GM12878 (cell line): Measurements from ENCODE around the gene CSRNP2. TPM values are rescaled to one million over a fixed set of nuclear protein-coding genes. Genes with fewer than 3 reads are reported as not detected.

Experiments
- ATAC-seq: fragments of 200-7000 bp; cut with Tn5 transposase; 3 replicates; pipeline ENCODE4 v1.9.1; 2020; ENCODE audit warnings: mild to moderate bottlenecking, moderate library complexity
- BruUV-seq: library from RNA; stranded (reverse); fragments of 400-500 nt; replicated peaks from 2 replicates; lab custom pipeline; 2021; lab: Mats Ljungman, UMichigan
- CTCF ChIA-PET: fragments of 300-600 bp; sonication (Branson Sonifier 250); formaldehyde crosslinking; extraction: SDS; loops from one replicate; lab custom pipeline; 2021; ENCODE audit warnings: inconsistent platforms; lab: Yijun Ruan, JAX
- POLR2A ChIA-PET: fragments of 350-600 bp; formaldehyde crosslinking; extraction: SDS; loops from one replicate; lab custom pipeline; 2021; ENCODE audit warnings: inconsistent platforms; lab: Charles Lee
- RAD21 ChIA-PET: fragments of 300-600 bp; sonication (Branson Sonifier 250); formaldehyde crosslinking; loops from one replicate; lab custom pipeline; 2023; ENCODE audit warnings: antibody characterized with exemption; ENCODE audit not compliant: unreplicated experiment; lab: Charles Lee
- SMC1A ChIA-PET: fragments of 300-600 bp; sonication (Branson Sonifier 250); formaldehyde crosslinking; loops from one replicate; lab custom pipeline; 2023; ENCODE audit not compliant: unreplicated experiment, uncharacterized antibody; lab: Charles Lee
- DNase-seq: peaks from one replicate; pipeline ENCODE4 v3.0.0-alpha.2; 2011; ENCODE audit warnings: low read depth, low spot score
- FAIRE-seq: peaks from 3 replicates; lab custom pipeline; 2011; peaks lifted over from hg19 to GRCh38; lab: Jason Lieb, UNC
- H2AFZ ChIP-seq: 2 replicates; pipeline ENCODE4 v1.6.0; 2011; ENCODE audit warnings: low read depth, low read length, control low read depth; ENCODE audit not compliant: control insufficient read depth
- H3K27ac ChIP-seq: 2 replicates; pipeline ENCODE4 v1.5.1; 2011; ENCODE audit warnings: control low read depth; ENCODE audit not compliant: control insufficient read depth, insufficient read depth
- H3K27me3 ChIP-seq, 2 experiments: replicated peaks in 1 of 2; 2 replicates each; pipeline versions ENCODE4 v1.6.0 to v1.6.1; 2011; ENCODE audit warnings: low read length in 1 of 2; ENCODE audit not compliant: control insufficient read depth in 2 of 2, insufficient read depth in 2 of 2
- H3K36me3 ChIP-seq, 2 experiments: 2 replicates each; pipeline ENCODE4 v1.5.1; 2011; ENCODE audit warnings: low read length in 1 of 2; ENCODE audit not compliant: control insufficient read depth in 2 of 2, insufficient read depth in 2 of 2
- H3K4me1 ChIP-seq: 2 replicates; pipeline ENCODE4 v1.6.1; 2011; ENCODE audit warnings: mild to moderate bottlenecking, low read length, moderate library complexity, mixed read lengths; ENCODE audit not compliant: control insufficient read depth, insufficient read depth
- H3K4me2 ChIP-seq: 2 replicates; pipeline ENCODE4 v1.6.0; 2011; ENCODE audit warnings: control low read depth; ENCODE audit not compliant: control insufficient read depth, insufficient read depth
- H3K4me3 ChIP-seq: fragments of 200-600 bp; sonication (generic); 2 replicates; pipeline ENCODE4 v1.5.1; 2016
- H3K79me2 ChIP-seq: 2 replicates; pipeline ENCODE4 v1.6.0; 2011; ENCODE audit warnings: low read length; ENCODE audit not compliant: control insufficient read depth, insufficient read depth
- H3K9ac ChIP-seq: 2 replicates; pipeline ENCODE4 v1.8.0; 2011; ENCODE audit warnings: low read length, control low read depth, mixed read lengths; ENCODE audit not compliant: control insufficient read depth, insufficient read depth
- H3K9me3 ChIP-seq: replicated peaks from 3 replicates; pipeline ENCODE4 v1.5.1; 2011; ENCODE audit warnings: mild to moderate bottlenecking, low read length; ENCODE audit not compliant: control insufficient read depth, insufficient read depth
- H4K20me1 ChIP-seq: 2 replicates; pipeline ENCODE4 v1.6.0; 2011; ENCODE audit not compliant: control insufficient read depth, insufficient read depth
- RUNX3 ChIP-seq: IDR thresholded peaks from 2 replicates; pipeline ENCODE4 v1.6.1; 2012; ENCODE audit warnings: low read length, inconsistent platforms
- TARDBP ChIP-seq: IDR thresholded peaks from 2 replicates; pipeline ENCODE4 v1.6.1; 2016; ENCODE audit warnings: borderline replicate concordance
- YBX1 ChIP-seq: fragments of 450-650 bp; IDR thresholded peaks from 2 replicates; pipeline ENCODE4 v1.6.1; 2016; ENCODE audit warnings: antibody characterized with exemption
- ZNF384 ChIP-seq: IDR thresholded peaks from 2 replicates; pipeline ENCODE4 v1.6.1; 2012; ENCODE audit warnings: low read depth, mild to moderate bottlenecking, low read length, improper control_type of control experiment, borderline replicate concordance
- WGBS: methylation state at CpG from one replicate; pipeline ENCODE4 v1.1.6; 2016; ENCODE audit warnings: low lambda C conversion rate; ENCODE audit not compliant: insufficient replicate concordance, insufficient coverage; ENCODE audit errors: missing lambda C conversion rate; 5-methylcytosine and 5-hydroxymethylcytosine counted together
- in situ Hi-C: fragments of 300-500 bp; cut with MboI; formaldehyde crosslinking; loops from 9 replicates; pipeline ENCODE4 v1.14.3; 2018; ENCODE audit warnings: mixed read lengths
- intact Hi-C: fragments of 100-400 bp; cut with micrococcal nuclease; formaldehyde crosslinking; loops from one replicate; pipeline ENCODE4 v1.14.2; 2022; ENCODE audit not compliant: unreplicated experiment
- polyA plus RNA-seq, 11 experiments: library from polyadenylated mRNA; depleted of rRNA in 4 of 11; unstranded in 6 of 11; stranded (reverse) in 5 of 11; fragments of >200 nt; fragmentation: Nextera tagmentation in 4 of 11; fragmentation: Illumina TruSeq in 1 of 11; extraction: Ambion mirVana in 4 of 11; extraction: Trizol in 1 of 11; gene quantifications; 1 replicate in 1 of 11; 2 replicates in 10 of 11; pipeline versions ENCODE4 v1.2.1 to v1.2.3, GENCODE V29; 2011 to 2016; ENCODE audit warnings: inconsistent platforms in 2 of 11, missing spikeins in 2 of 11, low read depth in 1 of 11
- total RNA-seq, 4 experiments: library from RNA; depleted of rRNA in 3 of 4; stranded (reverse); fragments of >200 nt in 3 of 4; fragmentation: Illumina TruSeq in 1 of 4; extraction: Trizol in 1 of 4; gene quantifications; 2 replicates each; pipeline versions ENCODE4 v1.2.1 to v1.2.3, GENCODE V29; 2013 to 2021

The CSRNP2 gene
- total and polyA plus RNA-seq, 10 of the 15 experiments (the other 5 are each of a cell fraction or from before 2014, with no cell fraction given): 1.2 to 12.1 (median 6.3) TPM

DNA sequence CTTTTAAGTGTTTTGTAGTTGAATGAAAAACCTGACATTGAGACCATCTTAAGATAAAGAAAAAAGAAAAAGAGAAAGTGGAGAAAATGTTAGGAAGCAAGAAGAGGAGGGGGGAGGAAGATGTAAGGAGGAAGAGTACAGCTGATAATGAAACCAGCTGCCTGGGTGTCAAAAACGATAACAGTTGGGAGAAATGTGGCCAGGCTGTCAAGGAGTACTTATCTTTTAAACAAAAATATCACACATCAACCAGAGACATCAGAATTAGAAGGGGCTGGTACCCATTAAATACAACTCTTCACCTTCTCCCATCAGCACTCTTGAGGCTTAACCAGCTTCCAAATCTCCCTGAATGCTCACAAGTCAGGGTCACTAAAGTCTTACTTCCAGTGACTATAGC lies 61.7 kb downstream of the CSRNP2 start:
- CTCF ChIA-PET: interaction anchor here (0.6 to 2.0 kb wide), 9 partner anchors 9 to 1414 kb away, joined by 3 to 12 read pairs (median 4); partner anchors contain the start of gene ATF1
- no peak for DNase-seq
- H4K20me1 ChIP-seq: no peaks in the 10 kb centered on the region
- H3K36me3 ChIP-seq: no peaks in the 10 kb centered on the region
- peak overlapping the region; percentile 65 for H3K4me2 ChIP-seq
- POLR2A ChIA-PET: interaction anchor here (0.6 to 1.1 kb wide), 3 partner anchors 9 to 27 kb away, joined by 3 to 5 read pairs (median 4); partner anchors contain the start of gene LETMD1
- no peak for FAIRE-seq
- 0 out of 2 replicates have a peak, but pooled peaks have one; percentile 24 for TF ChIP-seq ZNF384
- TF ChIP-seq TARDBP: no peak
- intact Hi-C loops (no loop called here), in situ Hi-C loops (no loop called here)
- no peak overlapping the region for H3K27ac ChIP-seq
- H3K4me1 ChIP-seq: peaks cover 14% of the 10 kb centered on the region; the same call in 1 of the 2 replicates
- ATAC-seq: no peak
- no peaks in the 10 kb centered on the region for H3K27me3 ChIP-seq
- no TSS peak for BruUV-seq
- SMC1A ChIA-PET: interaction anchor here (0.6 to 2.1 kb wide), 11 partner anchors 9 to 1223 kb away, joined by 3 to 13 read pairs (median 3); no protein-coding TSS in a partner anchor
- 0% methylated on average over 1 of the region's 1 CpG for WGBS
- no peak overlapping the region for H2AFZ ChIP-seq
- peaks cover 47% of the 10 kb centered on the region for H3K79me2 ChIP-seq
- no peak overlapping the region for H3K4me3 ChIP-seq
- no peak overlapping the region for H3K9ac ChIP-seq
- RAD21 ChIA-PET: interaction anchor here (0.9 to 2.7 kb wide), 12 partner anchors 9 to 320 kb away, joined by 3 to 14 read pairs (median 4); no protein-coding TSS in a partner anchor
- H3K9me3 ChIP-seq: no peaks in the 10 kb centered on the region

- Histone ChIP-seq H3K9ac (no peak overlapping the region), H2AFZ (no peak overlapping the region), H3K27ac (no peak overlapping the region), H3K79me2 (peaks cover 40% of the 10 kb centered on the region), H3K4me2 (no peak overlapping the region), H3K9me3 (no peaks in the 10 kb centered on the region), H3K27me3 (no peaks in the 10 kb centered on the region), H4K20me1 (no peaks in the 10 kb centered on the region), H3K4me1 (peaks cover 14% of the 10 kb centered on the region; the same call in 1 of the 2 replicates), H3K36me3 (no peaks in the 10 kb centered on the region), H3K4me3 (no peak overlapping the region)
- in situ Hi-C loops (no loop called here), intact Hi-C loops (no loop called here)
- ATAC-seq: peak; percentile 9; the same call in 1 of the 3 replicates
- TF ChIP-seq YBX1: no peak
- peak; percentile 40; the same call in 1 of the 2 replicates for TF ChIP-seq RUNX3
- DNase-seq: no peak
- ChIA-PET POLR2A (interaction anchor here (0.6 kb wide), 1 partner anchor 218 kb away, joined by 3 read pairs; no protein-coding TSS in a partner anchor), RAD21 (interaction anchor here (0.5 to 1.3 kb wide), 2 partner anchors 88 to 250 kb away, joined by 3 read pairs; no protein-coding TSS in a partner anchor), SMC1A (interaction anchor here (1.8 to 2.0 kb wide), 2 partner anchors 12 to 194 kb away, joined by 5 to 11 read pairs; no protein-coding TSS in a partner anchor), CTCF (no interaction called here)
- 84% methylated on average over 7 of the region's 7 CpGs for WGBS
- no peak for FAIRE-seq
- BruUV-seq: no TSS peak
Observed at GRCh38 chr12:51020448-51021182, 62.8 kb downstream of the CSRNP2 start.
